Stimulated activated CD4-positive, alpha-beta T cell treated with anti-CD3 and anti-CD28 coated beads, Interleukin-2, amount 100 ng/mL, for 4 hours (primary cell): Measurements from ENCODE around the gene EIF3J.
"Not testable (repeated sequence)": the region's sequence is repeated elsewhere in the genome, so short reads cannot be mapped to it uniquely, and the experiment has no call there.

Experiments used
- DNase-seq: peaks from one replicate; pipeline ENCODE4 v3.0.0-alpha.2; 2020; ENCODE audit warnings: low read depth

The EIF3J gene, protein sequence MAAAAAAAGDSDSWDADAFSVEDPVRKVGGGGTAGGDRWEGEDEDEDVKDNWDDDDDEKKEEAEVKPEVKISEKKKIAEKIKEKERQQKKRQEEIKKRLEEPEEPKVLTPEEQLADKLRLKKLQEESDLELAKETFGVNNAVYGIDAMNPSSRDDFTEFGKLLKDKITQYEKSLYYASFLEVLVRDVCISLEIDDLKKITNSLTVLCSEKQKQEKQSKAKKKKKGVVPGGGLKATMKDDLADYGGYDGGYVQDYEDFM

DNA sequence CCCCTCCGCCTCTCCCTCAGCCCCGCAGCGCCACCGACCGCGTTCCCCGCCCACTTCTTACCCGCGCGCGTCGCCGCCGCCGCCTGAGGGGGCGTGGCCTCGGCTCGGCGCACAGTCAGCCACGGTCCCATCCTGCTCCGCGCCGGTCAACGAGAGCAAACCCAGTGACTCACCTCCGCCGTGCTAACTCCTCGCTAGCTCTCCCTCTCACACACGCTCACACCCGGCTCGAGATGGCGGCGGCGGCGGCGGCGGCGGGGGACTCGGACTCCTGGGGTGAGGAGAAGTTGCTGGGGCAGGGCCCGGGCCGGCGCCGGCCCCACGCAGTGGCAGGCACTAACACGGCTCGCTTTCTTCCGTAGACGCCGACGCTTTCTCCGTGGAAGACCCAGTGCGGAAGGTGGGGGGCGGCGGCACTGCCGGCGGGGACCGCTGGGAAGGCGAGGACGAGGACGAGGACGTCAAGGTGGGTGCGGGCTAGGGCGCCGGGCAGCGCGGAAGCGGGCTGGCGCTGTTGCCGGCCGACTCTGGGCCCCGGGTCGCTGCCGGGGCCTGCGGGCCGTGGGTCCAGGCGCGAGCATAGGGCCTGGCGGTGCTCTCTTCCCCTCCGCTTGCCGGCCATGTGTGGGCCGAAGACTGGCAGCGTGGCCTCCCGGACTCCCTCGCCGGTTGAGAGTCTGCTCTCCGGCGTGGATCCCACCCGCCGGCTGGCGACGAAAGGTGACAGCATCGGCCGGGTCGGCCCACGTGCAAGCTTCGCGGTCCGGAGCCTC lies at the start of gene EIF3J:
Gene EIF3J (plus strand): TSS at position 186 of the 773 bp plus-strand sequence. CDS start 48 bp downstream, at position 234.
- peak; percentile 93 for DNase-seq

DNA sequence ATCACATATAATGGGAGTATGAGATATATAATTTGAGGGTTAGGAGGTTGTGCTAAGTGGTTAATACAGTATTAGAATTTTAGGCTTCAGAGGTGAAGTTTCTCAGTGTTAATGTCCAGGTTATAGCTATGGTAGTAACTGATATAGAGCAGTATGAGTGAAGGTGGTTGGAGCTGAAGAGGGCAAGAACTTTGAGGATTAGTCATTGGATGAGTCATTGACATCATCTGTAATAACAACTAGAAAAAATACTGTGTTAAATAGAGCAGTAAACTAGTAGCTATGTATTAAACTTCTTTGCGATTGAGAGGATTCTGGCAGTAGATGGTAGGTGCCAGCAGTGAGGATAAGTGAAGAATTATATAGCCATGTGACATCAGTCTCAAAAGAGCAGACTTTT lies 47.5 kb upstream of the EIF3J start:
- no peak for DNase-seq

GRCh38 chr15:44490622-44491021 lies 46.3 kb upstream of the EIF3J start:
- no peak for DNase-seq

DNA sequence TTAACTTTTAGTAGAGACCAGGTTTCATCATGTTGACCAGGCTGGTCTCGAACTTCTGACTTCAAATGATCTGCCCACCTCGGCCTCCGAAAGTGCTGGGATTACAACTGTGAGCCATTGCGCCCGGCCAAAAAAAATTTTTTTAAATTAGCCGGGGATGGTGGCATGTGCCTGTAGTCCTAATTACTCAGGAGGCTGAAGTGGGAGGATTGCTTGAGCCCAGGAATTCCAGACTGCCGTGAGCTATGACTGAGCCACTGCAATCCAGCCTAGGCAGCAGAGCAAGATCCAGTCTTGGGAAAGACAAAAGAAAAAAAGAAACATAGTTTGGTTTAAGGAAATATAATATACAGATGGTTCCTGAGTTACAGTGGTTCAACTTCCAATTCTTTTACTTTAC lies 44.9 kb upstream of the EIF3J start:
- no peak for DNase-seq

- no peak for DNase-seq
Observed at GRCh38 chr15:44492672-44493071, 44.3 kb upstream of the EIF3J start.

DNA sequence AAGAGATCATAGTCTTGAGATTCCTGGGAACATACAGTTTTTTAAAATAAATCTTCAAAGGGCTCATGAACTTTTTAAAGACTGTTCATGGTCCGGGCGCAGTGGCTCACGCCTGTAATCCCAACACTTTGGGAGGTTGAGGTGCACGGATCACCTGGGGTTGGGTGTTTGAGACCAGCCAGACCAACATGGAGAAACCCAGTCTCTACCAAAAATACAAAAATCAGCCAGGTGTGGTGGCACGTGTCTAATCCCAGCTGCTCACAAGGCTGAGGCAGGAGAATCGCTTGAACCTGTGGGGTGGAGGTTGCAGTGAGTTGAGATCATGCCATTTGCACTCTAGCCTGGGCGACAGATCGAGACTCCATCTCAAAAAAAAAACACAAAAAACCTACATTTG lies 41.4 kb upstream of the EIF3J start:
- no peak for DNase-seq

GRCh38 chr15:44500555-44500954 lies 36.4 kb upstream of the EIF3J start:
- no peak for DNase-seq

DNA sequence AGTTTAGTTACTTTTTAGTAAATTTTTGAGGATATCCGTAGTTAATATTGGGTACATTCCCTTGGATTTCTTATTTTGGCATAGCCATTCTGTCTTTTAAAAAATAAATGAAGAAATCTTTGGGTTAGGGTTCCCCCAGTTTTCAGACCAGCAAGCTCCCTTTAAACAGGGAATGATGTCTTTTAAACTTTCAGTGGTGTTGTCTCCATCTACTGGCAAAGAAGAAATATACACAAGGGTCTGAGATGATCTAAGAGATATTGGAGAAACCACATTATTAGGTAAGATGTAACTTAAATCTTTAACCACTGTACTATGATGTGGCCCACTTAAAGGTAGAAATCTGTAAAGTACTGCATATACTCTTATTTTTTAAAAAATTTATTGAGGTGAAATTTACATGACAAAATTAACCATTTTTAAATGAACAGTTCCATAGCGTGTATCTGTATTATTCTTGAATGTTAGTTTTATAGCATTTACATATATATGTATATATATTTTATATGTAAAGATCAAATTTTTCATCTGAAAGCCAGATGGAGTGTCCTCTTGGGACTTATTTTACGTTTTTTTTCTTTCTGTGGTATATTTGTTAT lies 35.1 kb upstream of the EIF3J start:
- no peak for DNase-seq

- no peak for DNase-seq
Observed at GRCh38 chr15:44516436-44516835, 20.5 kb upstream of the EIF3J start.

DNA sequence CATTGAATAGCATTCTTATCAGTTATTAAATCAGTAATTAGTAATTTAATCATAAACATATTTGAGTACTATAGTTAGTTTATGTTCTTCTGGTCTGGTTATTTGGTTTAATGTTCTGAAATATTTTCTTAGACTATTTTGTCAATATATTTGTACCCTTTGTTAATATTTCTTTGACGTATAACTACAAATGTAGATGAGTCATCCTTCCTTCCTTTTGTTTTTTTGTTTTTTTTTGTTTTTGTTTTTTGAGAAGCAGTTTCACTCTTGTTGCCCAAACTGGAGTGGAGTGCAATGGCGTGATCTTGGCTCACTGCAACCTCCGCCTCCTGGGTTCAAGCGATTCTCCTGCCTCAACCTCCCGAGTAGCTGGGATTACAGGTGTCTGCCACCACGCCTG lies 17.4 kb upstream of the EIF3J start:
- no peak for DNase-seq

- DNase-seq, result no peak
Observed at GRCh38 chr15:44525018-44525417, 11.9 kb upstream of the EIF3J start.

GRCh38 chr15:44527241-44527640 lies 9.7 kb upstream of the EIF3J start:
- DNase-seq, result no peak

- no peak for DNase-seq
Observed at GRCh38 chr15:44529864-44530604, 6.9 kb upstream of the EIF3J start.

DNA sequence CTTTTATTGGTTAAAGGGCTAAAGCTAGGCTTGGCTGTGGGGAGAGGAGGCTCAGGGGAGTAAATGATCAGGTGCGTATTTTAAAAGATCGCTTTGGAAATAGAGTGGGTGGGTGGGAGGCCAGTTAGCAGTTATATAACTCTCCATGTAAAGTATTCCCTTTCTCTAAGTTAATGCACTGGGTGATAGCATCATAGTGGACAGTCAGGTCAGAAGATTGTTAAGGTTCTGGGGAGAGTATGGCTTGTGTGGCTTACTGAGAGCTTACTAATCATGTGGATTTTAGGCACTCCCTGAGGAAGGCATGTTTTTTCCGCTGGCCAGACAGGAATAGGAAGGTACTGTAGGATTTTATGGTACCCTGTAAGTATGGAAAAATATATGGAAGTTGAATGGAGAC lies 6.3 kb upstream of the EIF3J start:
- DNase-seq, result no peak

DNA sequence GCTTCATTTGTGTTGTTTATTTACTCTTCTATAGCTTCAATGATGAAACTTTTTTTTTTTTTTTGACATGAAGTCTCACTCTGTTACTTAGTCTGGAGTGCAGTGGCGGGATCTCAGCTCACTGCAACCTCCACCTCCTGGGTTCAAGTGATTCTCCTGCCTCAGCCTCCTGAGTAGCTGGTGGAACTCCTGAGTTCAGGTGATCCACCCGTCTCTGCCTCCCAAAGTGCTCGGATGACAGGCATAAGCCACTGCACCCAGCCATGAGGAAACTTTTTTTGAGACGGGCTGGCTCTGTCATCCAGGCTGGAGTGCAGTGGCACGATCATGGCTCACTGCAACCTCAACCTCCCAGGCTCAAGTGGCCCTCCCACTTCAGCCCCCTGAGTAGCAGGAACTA lies 4.7 kb upstream of the EIF3J start:
- DNase-seq, result not testable (repeated sequence)

- no peak for DNase-seq
Observed at GRCh38 chr15:44532689-44533088, 4.3 kb upstream of the EIF3J start.

DNA sequence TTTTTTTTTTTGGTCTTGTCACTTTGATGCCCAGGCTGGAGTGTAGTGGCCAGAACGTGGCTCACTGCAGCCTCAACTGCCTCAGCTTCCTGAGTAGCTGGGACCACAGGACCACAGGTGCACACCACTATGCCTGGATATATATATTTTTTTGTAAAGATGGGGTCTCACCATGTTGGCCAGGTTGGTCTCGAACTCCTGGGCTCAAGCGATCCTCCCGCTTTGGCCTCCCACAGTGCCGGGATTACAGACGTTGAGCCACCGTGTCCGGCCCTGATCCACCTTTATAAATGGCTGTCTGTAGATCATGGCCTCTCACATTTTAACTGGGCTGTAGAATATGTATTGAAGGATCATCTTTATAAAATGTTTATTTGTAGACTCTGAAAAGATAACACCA lies 1.9 kb upstream of the EIF3J start:
- DNase-seq, result no peak

GRCh38 chr15:44535523-44536301 lies 1.2 kb upstream of the EIF3J start:
- no peak for DNase-seq

GRCh38 chr15:44536302-44536961 lies 515 bp upstream of the EIF3J start:
- no peak for DNase-seq

DNA sequence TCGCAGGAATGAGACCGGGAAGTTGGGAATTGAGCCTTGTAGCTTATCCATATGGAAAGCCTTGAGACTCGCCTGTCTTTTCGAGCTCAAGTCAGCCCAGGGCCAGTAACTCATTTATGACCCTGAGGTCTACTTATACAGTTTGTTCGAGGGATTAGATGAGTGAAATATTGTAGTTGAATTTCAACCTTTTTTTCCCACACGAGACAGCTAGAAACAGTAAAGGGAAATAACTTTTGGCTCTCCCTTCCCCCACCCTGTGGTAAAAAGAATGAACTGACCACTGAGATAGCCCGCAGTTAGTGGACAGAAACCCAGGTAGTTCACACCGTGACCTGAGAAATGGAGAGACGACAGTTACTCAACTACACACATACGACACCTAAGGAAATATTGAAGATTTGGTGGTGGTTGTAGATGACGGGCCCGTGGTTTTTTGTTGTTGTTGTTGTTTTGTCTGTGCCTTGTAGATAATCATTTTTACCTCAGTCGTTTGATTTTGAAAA lies 841 bp downstream of the EIF3J start:
- DNase-seq, result no peak
